Measurements from ENCODE around the gene RAB11FIP4. TPM values are rescaled to one million over a fixed set of nuclear protein-coding genes. Genes with fewer than 3 reads are reported as not detected.

Gene RAB11FIP4
- total RNA-seq, 2 experiments from 2014 or later = 35.0 to 35.6 TPM

DNA sequence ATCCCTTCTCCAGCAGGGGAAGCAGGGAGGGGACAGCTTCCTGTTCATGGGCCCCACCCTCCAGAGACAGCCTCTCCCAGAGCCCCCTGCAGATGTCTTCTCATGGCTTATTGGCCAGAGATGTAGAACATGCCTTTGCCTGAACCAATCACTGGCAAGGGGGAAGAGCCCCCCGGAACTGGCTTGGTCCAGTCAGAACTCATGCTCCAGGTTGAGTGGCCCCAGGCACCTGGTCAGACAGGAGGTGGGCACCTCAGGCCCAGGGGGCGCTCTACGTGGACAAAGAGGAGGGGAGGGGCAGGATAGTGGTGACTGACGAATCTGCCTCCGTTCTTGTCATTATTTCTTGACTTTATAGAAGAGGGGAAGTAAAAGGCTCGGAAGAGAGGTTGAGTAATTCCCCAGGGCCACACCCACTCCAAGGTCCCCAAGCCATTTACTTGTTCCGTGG lies 23.6 kb downstream of the RAB11FIP4 start:
- ChIA-PET CTCF (no interaction called here), POLR2A (no interaction called here)
- no peaks in the 10 kb centered on the region for H3K27me3 Mint-ChIP-seq
- H3K36me3 Mint-ChIP-seq = no peaks in the 10 kb centered on the region
- H3K4me3 Mint-ChIP-seq = no peak overlapping the region
- no peak overlapping the region for H3K27ac Mint-ChIP-seq
- no peaks in the 10 kb centered on the region for H3K9me3 Mint-ChIP-seq
- H3K4me1 Mint-ChIP-seq (ENCODE audit: low read depth) = no peaks in the 10 kb centered on the region
- no peak for DNase-seq
- intact Hi-C loops (cut with micrococcal nuclease) = no loop called here

DNA sequence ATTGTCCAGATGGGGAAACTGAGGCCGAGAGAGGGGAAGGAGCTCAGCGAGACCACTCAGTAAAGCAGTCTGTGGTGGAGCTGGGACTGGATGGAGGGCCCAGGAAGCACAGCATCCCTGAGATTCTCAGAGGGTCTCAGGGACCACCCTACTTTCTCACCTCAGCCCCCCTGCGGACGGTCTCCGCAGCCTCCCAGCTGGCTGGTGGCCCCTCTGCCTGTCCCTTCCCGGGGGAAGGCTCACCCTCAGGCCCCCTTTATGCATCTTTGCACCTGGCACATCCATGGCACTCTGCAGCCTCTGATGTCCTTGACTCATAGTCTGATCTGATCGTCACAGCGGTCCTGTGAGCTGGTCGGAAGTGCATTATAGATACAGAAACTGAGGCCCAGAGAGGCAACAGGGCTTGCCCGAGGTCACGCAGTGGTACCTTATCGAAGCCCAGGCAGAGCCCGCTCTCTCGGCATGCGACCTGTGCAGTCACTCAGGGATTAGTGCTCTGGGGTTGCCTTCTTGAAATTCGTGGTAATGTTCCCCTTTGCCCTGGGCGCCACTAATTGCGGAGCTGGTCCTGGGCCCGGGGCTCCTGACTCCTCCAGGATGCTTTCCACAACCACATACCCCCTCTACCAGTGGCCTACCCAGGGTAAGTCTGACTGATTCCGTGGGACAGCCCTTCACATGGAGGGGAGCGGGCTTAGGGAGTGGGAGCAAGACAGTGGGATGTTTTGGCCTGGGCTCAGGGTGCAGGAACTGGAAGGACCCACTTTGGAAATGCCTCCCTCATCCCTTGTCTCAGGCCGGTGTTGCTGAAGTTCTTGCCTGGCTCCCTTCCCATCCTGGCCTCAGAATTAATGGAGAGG lies 24.4 kb downstream of the RAB11FIP4 start:
- Mint-ChIP-seq H3K27me3 (no peaks in the 10 kb centered on the region), H3K9me3 (no peaks in the 10 kb centered on the region), H3K4me3 (no peak overlapping the region), H3K4me1 (ENCODE audit: low read depth) (no peaks in the 10 kb centered on the region), H3K36me3 (no peaks in the 10 kb centered on the region), H3K27ac (no peak overlapping the region)
- no peak for DNase-seq
- intact Hi-C loops (cut with micrococcal nuclease) = no loop called here
- CTCF ChIA-PET = no interaction called here
- POLR2A ChIA-PET = no interaction called here

DNA sequence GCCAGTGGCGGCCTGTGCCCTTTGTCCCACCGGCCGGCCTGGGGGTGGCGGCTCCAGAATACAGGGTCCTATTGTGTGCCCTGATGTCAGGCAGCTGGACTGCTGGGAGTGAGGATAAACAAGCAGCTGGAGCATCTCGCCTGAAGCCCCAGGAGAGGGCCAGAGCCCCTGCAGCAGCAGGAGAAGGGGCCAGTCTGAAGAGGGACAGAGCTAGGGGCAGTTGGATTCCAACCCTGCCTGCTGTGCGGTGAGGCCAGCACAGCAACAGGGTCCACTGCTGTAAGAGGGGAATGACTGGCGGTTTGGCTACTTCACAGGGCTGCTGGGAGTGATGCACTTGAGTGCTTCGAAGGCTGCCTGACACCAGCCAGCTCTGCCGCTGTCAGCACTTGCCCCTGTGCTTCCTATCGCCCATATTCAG lies 25.0 kb downstream of the RAB11FIP4 start:
- Mint-ChIP-seq H3K4me3 (no peak overlapping the region), H3K27me3 (no peaks in the 10 kb centered on the region), H3K27ac (no peak overlapping the region), H3K4me1 (ENCODE audit: low read depth) (no peaks in the 10 kb centered on the region), H3K9me3 (no peaks in the 10 kb centered on the region), H3K36me3 (no peaks in the 10 kb centered on the region)
- CTCF ChIA-PET = no interaction called here
- POLR2A ChIA-PET = no interaction called here
- intact Hi-C loops (cut with micrococcal nuclease) = no loop called here
- no peak for DNase-seq

DNA sequence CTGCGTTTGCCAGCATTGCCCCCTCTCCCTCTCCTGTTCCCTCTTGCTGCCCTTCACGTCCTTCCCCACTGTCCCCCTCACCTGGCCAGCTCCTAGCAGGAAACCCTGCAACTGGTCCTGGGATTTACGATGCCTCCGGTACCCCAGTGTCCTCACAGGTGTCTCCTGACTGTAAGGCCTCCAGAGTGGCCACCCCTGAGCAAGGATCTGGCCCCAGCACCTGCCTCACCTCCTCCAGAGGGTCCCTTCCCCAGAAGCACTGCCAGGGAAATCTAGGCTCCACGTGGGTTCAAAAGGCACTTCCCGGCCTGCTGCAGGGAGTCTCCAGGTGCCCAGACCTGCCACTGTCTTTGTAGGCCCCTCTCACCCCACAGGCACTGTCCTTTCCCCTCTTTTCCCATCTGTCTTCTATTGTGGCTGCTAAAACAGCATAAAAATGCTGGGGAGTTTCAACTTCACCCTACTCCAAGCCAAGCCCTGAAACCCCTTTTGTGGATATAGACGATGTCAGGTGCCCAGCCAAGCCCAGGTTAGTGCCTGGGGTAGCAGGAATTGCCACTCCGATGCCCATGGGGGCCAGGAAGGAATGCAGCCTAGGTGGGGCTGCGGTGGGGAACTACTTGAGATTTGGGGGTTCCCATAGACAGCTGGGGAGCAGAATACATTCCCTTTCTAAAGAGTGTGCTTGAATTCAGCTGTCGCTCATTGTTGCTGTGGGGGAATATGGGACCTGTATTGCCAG lies 25.7 kb downstream of the RAB11FIP4 start:
- Mint-ChIP-seq H3K4me1 (ENCODE audit: low read depth) (no peaks in the 10 kb centered on the region), H3K9me3 (peaks cover 2% of the 10 kb centered on the region), H3K27ac (no peak overlapping the region), H3K36me3 (no peaks in the 10 kb centered on the region), H3K27me3 (no peaks in the 10 kb centered on the region), H3K4me3 (no peak overlapping the region)
- intact Hi-C loops (cut with micrococcal nuclease) = no loop called here
- DNase-seq = no peak
- CTCF ChIA-PET = no interaction called here
- POLR2A ChIA-PET = no interaction called here

DNA sequence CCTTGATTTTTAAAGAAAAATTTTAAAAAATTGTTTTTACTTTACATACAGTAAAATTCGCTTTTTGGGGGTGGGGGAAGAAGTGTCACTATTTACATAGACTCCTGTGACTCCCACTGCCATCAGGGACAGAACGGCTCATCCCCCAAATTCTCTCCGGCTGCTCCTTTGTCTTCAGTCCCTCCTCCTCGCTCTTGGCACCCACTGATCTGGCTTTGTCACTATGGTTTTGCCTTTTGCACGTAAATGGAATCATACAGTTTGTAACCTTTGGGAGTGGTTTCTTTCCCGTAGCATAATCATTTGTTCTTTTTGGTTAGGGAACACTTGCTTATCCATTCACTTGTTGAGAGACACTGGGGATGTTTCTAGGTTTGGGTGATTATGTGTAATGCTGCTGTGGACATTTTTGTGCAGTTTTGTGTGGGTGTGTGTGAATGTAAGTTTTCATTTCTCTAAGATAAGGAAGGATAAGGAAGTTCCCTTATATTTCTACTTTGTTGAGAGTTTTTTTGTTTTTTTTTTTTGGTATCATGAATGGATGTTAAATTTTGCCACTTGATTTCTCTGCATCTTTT lies 27.4 kb downstream of the RAB11FIP4 start:
- ChIA-PET POLR2A (no interaction called here), CTCF (no interaction called here)
- Mint-ChIP-seq H3K4me1 (ENCODE audit: low read depth) (no peaks in the 10 kb centered on the region), H3K27me3 (no peaks in the 10 kb centered on the region), H3K9me3 (peaks cover 12% of the 10 kb centered on the region), H3K36me3 (no peaks in the 10 kb centered on the region), H3K27ac (no peak overlapping the region), H3K4me3 (no peak overlapping the region)
- intact Hi-C loops (cut with micrococcal nuclease) = no loop called here
- no peak for DNase-seq

DNA sequence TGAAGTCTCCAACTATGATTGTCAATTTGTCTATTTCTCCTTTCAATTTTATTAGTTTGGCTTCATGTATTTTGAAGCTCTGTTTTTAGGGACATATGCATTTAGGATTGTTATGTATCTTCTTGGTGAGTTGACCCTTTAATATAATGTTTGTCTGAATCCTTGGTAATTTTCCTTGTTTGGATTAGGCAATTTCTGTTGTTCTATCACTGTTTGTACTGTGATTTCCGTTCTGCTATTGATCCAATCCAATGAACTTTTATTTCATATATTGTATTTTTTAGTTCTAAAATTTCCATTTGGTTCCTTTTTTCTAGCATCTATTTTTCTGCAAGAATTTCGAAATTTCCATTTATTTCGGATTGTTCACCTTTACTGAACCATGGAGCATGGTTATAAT lies 31.0 kb downstream of the RAB11FIP4 start:
- Mint-ChIP-seq H3K36me3 (no peaks in the 10 kb centered on the region), H3K4me3 (no peak overlapping the region), H3K27ac (no peak overlapping the region), H3K27me3 (peaks cover 2% of the 10 kb centered on the region), H3K4me1 (ENCODE audit: low read depth) (no peaks in the 10 kb centered on the region), H3K9me3 (peaks cover 12% of the 10 kb centered on the region)
- intact Hi-C loops (cut with micrococcal nuclease) = no loop called here
- POLR2A ChIA-PET = no interaction called here
- no peak for DNase-seq
- CTCF ChIA-PET = no interaction called here

DNA sequence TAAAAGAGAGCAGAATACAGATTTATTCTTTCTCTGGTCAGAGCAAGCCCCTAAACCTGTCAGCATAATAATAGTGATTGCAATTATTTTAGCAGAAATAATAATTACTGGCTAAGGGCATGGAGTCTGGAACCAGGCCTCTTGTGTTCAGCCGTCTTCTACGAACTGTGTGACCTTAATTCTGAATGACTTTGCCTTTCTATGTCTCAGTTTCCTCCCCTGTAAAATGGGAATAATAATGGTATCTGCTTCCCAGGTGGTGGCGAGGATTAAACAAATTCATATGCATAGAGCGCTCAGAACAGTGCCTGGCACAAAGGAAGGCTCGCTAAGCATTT lies 33.4 kb downstream of the RAB11FIP4 start:
- intact Hi-C loops (cut with micrococcal nuclease) = no loop called here
- no peak overlapping the region for H3K4me3 Mint-ChIP-seq
- H3K27me3 Mint-ChIP-seq = peaks cover 7% of the 10 kb centered on the region
- no peaks in the 10 kb centered on the region for H3K4me1 Mint-ChIP-seq (ENCODE audit: low read depth)
- no peaks in the 10 kb centered on the region for H3K36me3 Mint-ChIP-seq
- POLR2A ChIA-PET = no interaction called here
- no peak for DNase-seq
- H3K9me3 Mint-ChIP-seq = peaks cover 12% of the 10 kb centered on the region
- CTCF ChIA-PET = no interaction called here
- H3K27ac Mint-ChIP-seq = no peak overlapping the region

DNA sequence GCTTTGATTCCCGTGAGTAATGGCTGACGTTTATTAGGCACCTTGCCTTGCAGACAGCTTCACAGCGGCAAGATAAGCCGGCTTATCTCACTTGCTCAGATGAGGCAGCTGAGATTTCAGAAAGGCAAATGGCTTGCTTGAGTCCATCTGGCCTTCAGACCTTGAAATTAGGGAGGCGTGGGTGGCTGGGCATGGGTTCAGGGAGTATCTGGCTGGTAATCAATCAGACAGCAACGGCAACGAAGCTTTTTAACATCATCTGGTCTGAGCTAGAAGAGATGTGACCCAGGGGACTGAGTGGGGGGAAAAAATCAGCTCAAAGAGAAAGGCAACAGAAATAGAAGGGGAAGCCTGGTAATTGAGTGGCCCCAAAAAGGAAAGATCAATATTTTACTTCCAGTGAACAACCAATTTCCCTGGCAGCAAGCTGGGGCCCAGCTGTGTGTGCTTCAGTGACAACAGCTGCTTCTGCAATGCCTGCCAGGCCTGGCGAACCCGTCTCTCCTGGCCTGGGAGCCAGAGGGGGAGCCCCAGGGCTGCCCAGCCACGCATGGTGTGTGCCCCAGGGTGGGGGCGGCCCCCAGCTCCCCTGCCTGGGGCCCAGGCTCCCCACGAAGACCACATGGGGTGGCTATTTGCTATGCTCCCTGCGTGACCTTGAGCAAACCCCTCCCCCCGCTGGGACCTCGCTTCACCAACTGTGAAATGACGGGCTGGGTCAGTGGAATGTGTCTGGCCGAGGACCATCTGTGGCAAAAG lies 34.0 kb downstream of the RAB11FIP4 start:
- Mint-ChIP-seq H3K9me3 (peaks cover 12% of the 10 kb centered on the region), H3K4me1 (ENCODE audit: low read depth) (no peaks in the 10 kb centered on the region), H3K36me3 (no peaks in the 10 kb centered on the region), H3K27me3 (peaks cover 9% of the 10 kb centered on the region), H3K27ac (no peak overlapping the region), H3K4me3 (no peak overlapping the region)
- ChIA-PET CTCF (no interaction called here), POLR2A (no interaction called here)
- intact Hi-C loops (cut with micrococcal nuclease) = no loop called here
- DNase-seq = no peak

DNA sequence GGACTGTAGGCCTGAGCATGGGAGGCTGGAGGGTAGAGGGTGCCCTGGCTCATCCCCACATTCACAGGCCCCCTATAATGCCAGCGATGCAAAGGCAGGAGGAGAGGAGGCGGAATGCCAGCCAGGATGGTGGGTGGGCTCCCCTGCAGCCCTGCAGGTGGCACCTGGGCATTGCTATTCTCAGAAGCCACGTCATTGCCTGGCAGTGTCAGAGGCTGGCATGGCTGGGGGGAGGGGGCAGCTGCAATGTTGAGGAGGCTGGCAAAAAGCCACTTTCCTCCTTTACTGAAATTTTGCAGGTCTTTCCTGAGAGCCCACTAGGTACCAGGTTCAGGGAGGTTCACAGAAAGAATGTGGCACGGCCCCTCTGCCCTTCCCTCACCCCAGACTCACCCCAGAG lies 36.2 kb downstream of the RAB11FIP4 start:
- H3K4me1 Mint-ChIP-seq (ENCODE audit: low read depth) = no peaks in the 10 kb centered on the region
- DNase-seq = no peak
- intact Hi-C loops (cut with micrococcal nuclease) = no loop called here
- peaks cover 6% of the 10 kb centered on the region for H3K9me3 Mint-ChIP-seq
- H3K36me3 Mint-ChIP-seq = no peaks in the 10 kb centered on the region
- H3K27ac Mint-ChIP-seq = no peak overlapping the region
- H3K4me3 Mint-ChIP-seq = no peak overlapping the region
- peaks cover 9% of the 10 kb centered on the region for H3K27me3 Mint-ChIP-seq
- POLR2A ChIA-PET = no interaction called here
- CTCF ChIA-PET = no interaction called here

DNA sequence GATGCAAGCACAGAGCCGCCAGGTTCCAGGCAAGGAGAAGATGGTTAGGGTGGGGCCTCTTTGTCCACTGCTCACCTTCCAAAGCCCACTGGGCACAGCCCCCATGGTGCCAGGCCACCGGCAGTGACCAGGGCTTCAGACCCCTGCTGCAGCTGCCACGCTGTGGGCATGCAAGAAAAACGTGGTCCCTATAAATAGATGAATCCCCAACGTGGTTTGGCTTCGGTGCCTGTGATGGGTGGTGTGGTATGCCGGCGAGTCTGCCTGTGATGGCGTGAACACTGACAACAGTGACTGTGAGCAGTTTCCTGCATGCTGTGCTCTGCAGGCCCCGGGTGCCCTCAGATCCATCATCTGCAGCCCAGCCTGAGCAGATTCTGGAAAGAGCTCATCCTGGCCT lies 36.6 kb downstream of the RAB11FIP4 start:
- no peak for DNase-seq
- no peak overlapping the region for H3K4me3 Mint-ChIP-seq
- H3K27me3 Mint-ChIP-seq = peaks cover 9% of the 10 kb centered on the region
- peaks cover 3% of the 10 kb centered on the region for H3K4me1 Mint-ChIP-seq (ENCODE audit: low read depth)
- ChIA-PET POLR2A (no interaction called here), CTCF (no interaction called here)
- H3K36me3 Mint-ChIP-seq = no peaks in the 10 kb centered on the region
- intact Hi-C loops (cut with micrococcal nuclease) = no loop called here
- no peak overlapping the region for H3K27ac Mint-ChIP-seq
- H3K9me3 Mint-ChIP-seq = peaks cover 4% of the 10 kb centered on the region

DNA sequence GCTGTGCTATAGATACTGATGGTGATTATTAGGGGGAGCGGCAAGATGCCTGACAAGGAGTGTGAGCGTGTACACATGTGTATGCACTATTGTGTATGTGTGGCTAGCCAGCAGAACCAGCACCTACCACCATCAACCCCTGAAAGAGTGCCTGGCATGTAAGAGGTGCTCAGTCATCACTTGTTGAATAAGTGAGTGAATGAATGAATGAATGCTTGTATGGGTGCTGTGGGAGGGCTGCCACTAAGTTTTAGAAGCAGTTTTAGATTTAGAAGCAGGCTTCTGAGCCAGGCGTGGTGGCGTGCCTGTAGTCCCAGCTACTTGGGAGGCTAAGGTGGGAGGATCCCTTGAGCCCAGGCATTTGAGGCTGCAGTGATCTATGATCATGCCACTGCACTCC lies 37.0 kb downstream of the RAB11FIP4 start:
- intact Hi-C loops (cut with micrococcal nuclease) = no loop called here
- H3K4me3 Mint-ChIP-seq = no peak overlapping the region
- ChIA-PET POLR2A (no interaction called here), CTCF (no interaction called here)
- H3K4me1 Mint-ChIP-seq (ENCODE audit: low read depth) = peaks cover 7% of the 10 kb centered on the region
- peaks cover under 1% of the 10 kb centered on the region for H3K9me3 Mint-ChIP-seq
- no peaks in the 10 kb centered on the region for H3K36me3 Mint-ChIP-seq
- no peak for DNase-seq
- no peak overlapping the region for H3K27ac Mint-ChIP-seq
- peaks cover 9% of the 10 kb centered on the region for H3K27me3 Mint-ChIP-seq

DNA sequence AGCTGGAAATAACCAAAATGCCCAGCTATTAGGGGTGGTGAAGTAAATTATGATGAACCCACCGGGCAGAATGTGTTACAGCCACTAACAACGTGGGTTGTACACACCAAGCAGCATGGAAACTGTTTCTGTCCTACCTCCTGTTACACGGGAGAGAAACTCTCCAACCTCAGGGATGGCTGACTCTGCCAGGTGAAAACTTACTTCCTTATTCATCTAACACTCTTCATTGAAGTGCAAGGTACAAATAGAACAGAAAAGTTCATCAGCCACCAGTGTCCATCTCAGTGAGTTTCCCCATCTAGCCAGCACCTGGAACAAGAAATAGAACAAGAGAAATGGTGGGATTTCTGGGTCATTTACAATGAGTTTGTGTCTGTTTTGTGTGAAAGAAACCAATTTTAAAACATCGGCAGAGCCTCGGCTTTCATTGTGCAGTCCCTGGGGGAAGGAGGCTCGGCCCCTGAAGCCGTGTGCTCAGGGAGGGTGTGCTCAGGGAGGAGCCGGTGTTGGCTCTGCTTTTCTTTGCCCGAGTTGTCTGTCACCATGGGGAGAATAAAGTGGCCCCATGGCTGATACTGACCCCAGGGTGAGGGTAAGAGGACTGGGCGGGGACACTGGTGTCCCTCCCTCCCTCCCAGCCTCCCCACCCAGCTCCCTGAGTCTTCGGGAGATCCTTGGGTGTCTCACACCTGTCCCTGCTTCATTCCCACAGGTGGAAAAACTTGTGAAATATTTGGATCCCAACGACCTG lies 39.8 kb downstream of the RAB11FIP4 start:
- peaks cover 16% of the 10 kb centered on the region for H3K4me1 Mint-ChIP-seq (ENCODE audit: low read depth)
- no peaks in the 10 kb centered on the region for H3K36me3 Mint-ChIP-seq
- POLR2A ChIA-PET = no interaction called here
- intact Hi-C loops (cut with micrococcal nuclease) = no loop called here
- H3K27ac Mint-ChIP-seq = no peak overlapping the region
- H3K4me3 Mint-ChIP-seq = no peak overlapping the region
- H3K9me3 Mint-ChIP-seq = no peaks in the 10 kb centered on the region
- no peak for DNase-seq
- CTCF ChIA-PET = no interaction called here
- H3K27me3 Mint-ChIP-seq = peaks cover 10% of the 10 kb centered on the region
